Esophagus muscularis mucosa (tissue), 4 donors: ENCODE measurements around the gene SWT1. TPM values are rescaled to one million over a fixed set of nuclear protein-coding genes. Genes with fewer than 3 reads are reported as not detected.

Source experiments
- DNase-seq: peaks from one replicate; pipeline ENCODE4 v3.0.0-alpha.2; 2017; ENCODE audit errors: extremely low spot score
- H3K27ac ChIP-seq, 4 donors: fragments of 200-600 bp; sonication (generic); replicated peaks in 1 of 4; 1 replicate in 3 of 4; 2 replicates in 1 of 4; pipeline ENCODE4 v1.5.1; 2016 to 2019; ENCODE audit warnings: mild to moderate bottlenecking in 1 of 4
- H3K27me3 ChIP-seq, 4 donors: fragments of 200-600 bp; sonication (generic); one replicate each; pipeline versions ENCODE4 v1.5.1 to v1.6.0; 2016 to 2019
- H3K36me3 ChIP-seq, 4 donors: fragments of 200-600 bp; sonication (generic); one replicate each; pipeline ENCODE4 v1.5.1; 2016 to 2019
- H3K4me1 ChIP-seq, 4 donors: fragments of 200-600 bp; sonication (generic); one replicate each; pipeline ENCODE4 v1.5.1; 2016 to 2019
- H3K4me3 ChIP-seq, 4 donors: fragments of 200-600 bp; sonication (generic); 1 replicate in 2 of 4; 2 replicates in 2 of 4; pipeline ENCODE4 v1.5.1; 2016 to 2019; ENCODE audit warnings: mild to moderate bottlenecking in 4 of 4, moderate library complexity in 1 of 4
- H3K9me3 ChIP-seq, 4 donors: fragments of 200-600 bp; sonication (generic); 1 replicate in 3 of 4; 2 replicates in 1 of 4; pipeline ENCODE4 v1.5.1; 2016 to 2019
- EP300 ChIP-seq: sonication (generic); formaldehyde crosslinking; IDR thresholded peaks from one replicate; pipeline ENCODE4 v1.6.1; 2017; ENCODE audit warnings: antibody characterized with exemption
- POLR2A ChIP-seq: fragments of 450-650 bp; IDR thresholded peaks from one replicate; pipeline ENCODE4 v1.6.1; 2017; ENCODE audit warnings: antibody characterized with exemption, moderate library complexity, mild to moderate bottlenecking, low read depth
- POLR2AphosphoS5 ChIP-seq, 2 donors: sonication (generic); formaldehyde crosslinking; IDR thresholded peaks; one replicate each; pipeline ENCODE4 v1.6.1; 2017; ENCODE audit warnings: antibody characterized with exemption in 2 of 2
- WGBS: methylation state at CpG from one replicate; pipeline ENCODE4 v1.1.5; 2018; 5-methylcytosine and 5-hydroxymethylcytosine counted together
- intact Hi-C: fragments of 100-400 bp; cut with DNase I; formaldehyde crosslinking; loops from one replicate; pipeline ENCODE4 v1.15.1; 2023
- total RNA-seq, 4 donors: library from RNA; depleted of rRNA; stranded (reverse); fragments of >200 nt; gene quantifications; one replicate each; pipeline versions ENCODE4 v1.1.0 to v1.2.1, GENCODE V29; 2016
- TF ChIP-seq, protein P1 (sequence below), 3 experiments: fragments of 200-600 bp in 2 of 3; fragments of 450-650 bp in 1 of 3; sonication (generic) in 2 of 3; IDR thresholded peaks; one replicate each; pipeline ENCODE4 v1.5.1; 2017 to 2019; ENCODE audit warnings: antibody characterized with exemption in 3 of 3, mild to moderate bottlenecking in 2 of 3, moderate library complexity in 1 of 3

The SWT1 gene
- total RNA-seq, 4 donors from 2014 or later = 5.8 to 9.6 (median 6.3) TPM

- no peaks in the 10 kb centered on the region for H3K9me3 ChIP-seq
- H3K36me3 ChIP-seq = peaks cover 2 to 89% (median 49%) of the 10 kb centered on the region in 4 donors
- TF ChIP-seq EP300 (no peak), POLR2A (no peak), POLR2AphosphoS5 (IDR thresholded peaks at IDR 0.05) (no peak)
- TF ChIP-seq, protein P1, sequence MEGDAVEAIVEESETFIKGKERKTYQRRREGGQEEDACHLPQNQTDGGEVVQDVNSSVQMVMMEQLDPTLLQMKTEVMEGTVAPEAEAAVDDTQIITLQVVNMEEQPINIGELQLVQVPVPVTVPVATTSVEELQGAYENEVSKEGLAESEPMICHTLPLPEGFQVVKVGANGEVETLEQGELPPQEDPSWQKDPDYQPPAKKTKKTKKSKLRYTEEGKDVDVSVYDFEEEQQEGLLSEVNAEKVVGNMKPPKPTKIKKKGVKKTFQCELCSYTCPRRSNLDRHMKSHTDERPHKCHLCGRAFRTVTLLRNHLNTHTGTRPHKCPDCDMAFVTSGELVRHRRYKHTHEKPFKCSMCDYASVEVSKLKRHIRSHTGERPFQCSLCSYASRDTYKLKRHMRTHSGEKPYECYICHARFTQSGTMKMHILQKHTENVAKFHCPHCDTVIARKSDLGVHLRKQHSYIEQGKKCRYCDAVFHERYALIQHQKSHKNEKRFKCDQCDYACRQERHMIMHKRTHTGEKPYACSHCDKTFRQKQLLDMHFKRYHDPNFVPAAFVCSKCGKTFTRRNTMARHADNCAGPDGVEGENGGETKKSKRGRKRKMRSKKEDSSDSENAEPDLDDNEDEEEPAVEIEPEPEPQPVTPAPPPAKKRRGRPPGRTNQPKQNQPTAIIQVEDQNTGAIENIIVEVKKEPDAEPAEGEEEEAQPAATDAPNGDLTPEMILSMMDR (IDR thresholded peaks at IDR 0.05) = no peak
- no peaks in the 10 kb centered on the region for H3K27me3 ChIP-seq
- DNase-seq = no peak
- H3K4me1 ChIP-seq = no peaks in the 10 kb centered on the region
- intact Hi-C loops = no loop called here
- H3K27ac ChIP-seq = no peak overlapping the region
- H3K4me3 ChIP-seq = no peak overlapping the region
These were observed 12.7 kb upstream of the SWT1 start for GRCh38 chr1:185144233-185144632.

- Histone ChIP-seq H3K4me3 (no peak overlapping the region), H3K9me3 (no peaks in the 10 kb centered on the region), H3K27me3 (no peaks in the 10 kb centered on the region), H3K4me1 (peaks cover 14 to 33% (median 27%) of the 10 kb centered on the region in 4 donors), H3K27ac (no peak overlapping the region), H3K36me3 (peaks cover 0 to 46% (median 37%) of the 10 kb centered on the region in 4 donors)
- 94% methylated on average over 5 of the region's 5 CpGs for WGBS
- TF ChIP-seq, protein P1 (IDR thresholded peaks at IDR 0.05) = no peak
- TF ChIP-seq POLR2AphosphoS5 (IDR thresholded peaks at IDR 0.05) = no peak
- no peak for TF ChIP-seq POLR2A
- TF ChIP-seq EP300 = no peak
- DNase-seq = no peak
- intact Hi-C loops = loop anchor here (10.0 kb wide), 1 partner anchor 164 kb away; the partner anchor contains the start of gene IVNS1ABP
These were observed 5.8 kb upstream of the SWT1 start for GRCh38 chr1:185151215-185151614.

DNA sequence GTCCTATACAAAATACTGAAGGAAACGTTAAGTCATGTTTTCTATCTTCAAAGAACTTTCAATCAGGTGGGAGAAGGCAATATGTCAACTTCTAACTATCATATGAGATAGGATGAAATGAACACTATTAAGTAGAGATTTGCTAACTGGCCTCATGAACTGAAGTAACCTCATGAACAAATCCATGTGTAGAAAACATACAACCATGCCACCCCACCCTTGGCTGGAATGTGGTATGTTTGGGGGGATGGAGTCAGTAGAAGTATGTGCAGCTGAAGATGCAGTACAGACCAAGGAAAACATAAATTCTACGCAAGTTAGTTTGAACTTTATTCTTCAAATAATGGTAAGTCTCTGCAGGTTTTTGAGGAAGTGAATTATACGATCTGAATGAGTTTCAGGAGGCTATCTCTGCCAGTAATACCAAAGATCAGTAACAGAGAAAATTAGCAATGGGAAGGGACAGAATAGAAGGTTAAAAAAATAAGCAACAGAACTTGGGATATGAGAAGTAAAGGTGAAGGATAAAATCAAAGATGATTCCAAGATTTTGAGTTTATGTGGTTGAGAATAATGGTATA lies 4.7 kb upstream of the SWT1 start:
- Histone ChIP-seq H3K27ac (no peak overlapping the region), H3K36me3 (peaks cover 0 to 35% (median 31%) of the 10 kb centered on the region in 4 donors), H3K27me3 (no peaks in the 10 kb centered on the region), H3K4me1 (peaks cover 14 to 34% (median 27%) of the 10 kb centered on the region in 4 donors), H3K4me3 (no peak overlapping the region), H3K9me3 (no peaks in the 10 kb centered on the region)
- intact Hi-C loops = loop anchor here (10.0 kb wide), 1 partner anchor 163 kb away; the partner anchor contains the start of gene IVNS1ABP
- TF ChIP-seq EP300 = no peak
- no peak for TF ChIP-seq POLR2AphosphoS5 (IDR thresholded peaks at IDR 0.05)
- TF ChIP-seq POLR2A = no peak
- TF ChIP-seq, protein P1 (IDR thresholded peaks at IDR 0.05) = no peak
- 84% methylated on average over 3 of the region's 3 CpGs for WGBS
- no peak for DNase-seq

DNA sequence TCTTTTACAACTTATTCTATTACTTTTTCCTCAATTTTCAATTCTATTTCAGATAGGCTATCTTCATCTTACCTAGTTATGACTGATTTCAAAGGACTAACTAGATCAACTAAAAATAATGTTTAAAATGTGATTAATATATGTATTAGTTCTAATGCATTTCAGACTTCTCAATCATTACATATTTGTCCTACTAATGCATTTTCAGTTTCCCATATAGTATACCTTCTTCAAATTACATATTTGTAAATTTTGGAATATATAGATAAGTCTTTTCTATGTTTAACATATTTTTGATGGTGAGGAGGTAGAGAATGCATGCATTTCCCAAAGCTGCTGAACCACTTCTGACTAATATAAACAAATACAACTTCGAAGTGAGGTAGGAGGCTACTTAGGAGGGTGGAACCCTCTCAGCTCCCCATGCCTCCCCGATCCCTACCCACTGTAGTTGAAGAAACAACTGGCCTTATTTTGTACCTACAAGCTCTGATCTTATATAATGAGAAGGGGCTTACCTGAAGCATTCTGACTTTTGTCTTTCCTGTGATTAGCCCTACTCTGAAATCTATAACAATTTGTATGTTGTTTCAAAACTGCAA lies 2.0 kb upstream of the SWT1 start:
- Histone ChIP-seq H3K4me3 (peak overlapping the region; percentile 84 to 96 (median 88)), H3K9me3 (no peaks in the 10 kb centered on the region), H3K27me3 (no peaks in the 10 kb centered on the region), H3K27ac (peak overlapping the region; percentile 97 to 99 (median 98)), H3K36me3 (peaks cover 0 to 8% (median 8%) of the 10 kb centered on the region in 4 donors), H3K4me1 (peaks cover 26 to 50% (median 39%) of the 10 kb centered on the region in 4 donors)
- WGBS = 36% methylated on average over 2 of the region's 2 CpGs
- intact Hi-C loops = loop anchor here (10.0 kb wide), 1 partner anchor 160 kb away; the partner anchor contains the start of gene IVNS1ABP
- no peak for TF ChIP-seq EP300
- TF ChIP-seq, protein P1 (IDR thresholded peaks at IDR 0.05) = no peak
- no peak for TF ChIP-seq POLR2AphosphoS5 (IDR thresholded peaks at IDR 0.05)
- no peak for TF ChIP-seq POLR2A
- no peak for DNase-seq
